Measurements from ENCODE around the gene TARBP1. TPM values are rescaled to one million over a fixed set of nuclear protein-coding genes. Genes with fewer than 3 reads are reported as not detected.
A peak's percentile ranks its signal among the peaks of the same experiment; 100 is the strongest.
"Not testable (repeated sequence)": the region's sequence is repeated elsewhere in the genome, so short reads cannot be mapped to it uniquely, and the experiment has no call there.

TARBP1 gene
- total and polyA plus RNA-seq, 5 donors, result 10.7 to 12.0 (median 11.2) TPM

GRCh38 chr1:234386122-234386521 lies 92.9 kb downstream of the TARBP1 start:
- 96% methylated on average over 6 of the region's 6 CpGs for WGBS
- intact Hi-C loops (cut with DNase I), result no loop called here
- H3K4me3 ChIP-seq (ENCODE audit: low read length), result no peak overlapping the region
- H3K27ac ChIP-seq (ENCODE audit: low read length), result no peak overlapping the region
- no peak for ATAC-seq
- no peaks in the 10 kb centered on the region for H3K4me1 ChIP-seq (ENCODE audit: control insufficient read depth, insufficient read depth, low read length)
- no peaks in the 10 kb centered on the region for H3K27me3 ChIP-seq (ENCODE audit: control insufficient read depth, insufficient read depth)
- H3K9me3 ChIP-seq (ENCODE audit: control insufficient read depth, low read length), result no peaks in the 10 kb centered on the region
- DNase-seq, result no peak

GRCh38 chr1:234381699-234382555 lies 97.1 kb downstream of the TARBP1 start:
- DNase-seq (no peak), ATAC-seq (no peak)
- H3K27me3 ChIP-seq (ENCODE audit: control insufficient read depth, insufficient read depth), result no peaks in the 10 kb centered on the region
- H3K4me3 ChIP-seq (ENCODE audit: low read length), result no peak overlapping the region
- intact Hi-C loops (cut with DNase I), result no loop called here
- H3K9me3 ChIP-seq (ENCODE audit: control insufficient read depth, low read length), result no peaks in the 10 kb centered on the region
- WGBS, result 90% methylated on average over 10 of the region's 10 CpGs
- H3K4me1 ChIP-seq (ENCODE audit: control insufficient read depth, insufficient read depth, low read length), result peaks cover 2% of the 10 kb centered on the region
- no peak overlapping the region for H3K27ac ChIP-seq (ENCODE audit: low read length)

DNA sequence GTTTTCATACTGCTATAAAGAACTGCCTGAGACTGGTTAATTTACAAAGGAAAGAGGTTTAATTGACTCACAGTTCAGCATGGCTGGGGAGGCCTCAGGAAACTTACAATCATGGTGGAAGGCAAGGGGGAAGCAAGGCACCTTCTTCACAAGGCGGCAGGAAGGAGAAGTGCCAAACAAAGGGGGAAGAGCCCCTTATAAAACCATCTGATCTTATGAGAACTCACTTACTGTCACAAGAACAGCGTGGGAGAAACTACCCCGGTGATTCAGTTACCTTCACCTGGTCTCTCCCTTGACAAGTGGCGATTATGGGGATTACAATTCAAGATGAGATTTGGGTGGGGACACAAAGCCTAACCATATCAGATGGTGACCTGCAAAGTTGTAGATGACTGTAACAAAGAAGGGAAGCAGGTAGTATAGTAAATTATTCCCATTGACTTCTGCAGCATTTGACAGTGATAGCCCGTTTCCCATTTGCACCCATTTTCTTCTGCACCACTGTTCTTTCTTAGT lies 99.3 kb downstream of the TARBP1 start:
- H3K4me3 ChIP-seq (ENCODE audit: low read length); H3K4me1 ChIP-seq (ENCODE audit: control insufficient read depth, insufficient read depth, low read length); H3K27me3 ChIP-seq (ENCODE audit: control insufficient read depth, insufficient read depth); H3K27ac ChIP-seq (ENCODE audit: low read length); intact Hi-C loops (cut with DNase I); H3K9me3 ChIP-seq (ENCODE audit: control insufficient read depth, low read length); DNase-seq; ATAC-seq: not testable (repeated sequence)
- WGBS, result 87% methylated on average over 5 of the region's 5 CpGs

DNA sequence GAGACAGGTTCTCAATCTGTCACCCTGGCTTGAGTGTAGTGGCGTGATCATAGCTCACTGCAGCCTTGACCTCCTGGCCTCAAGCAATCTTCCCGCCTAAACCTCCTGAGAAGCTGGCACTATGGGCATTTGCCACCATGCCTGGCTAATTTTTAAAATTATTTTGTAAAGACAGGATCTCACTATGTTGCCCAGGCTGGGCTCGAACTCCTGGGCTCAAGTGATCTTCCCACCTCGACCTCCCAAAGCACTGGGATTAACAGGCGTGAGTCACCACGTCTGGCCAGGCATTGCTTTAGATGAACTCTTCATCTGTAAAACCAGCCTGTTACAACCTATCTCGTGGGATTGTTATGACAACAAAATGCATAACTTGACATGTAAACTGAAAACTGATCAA lies 103.3 kb downstream of the TARBP1 start:
- intact Hi-C loops (cut with DNase I), result no loop called here
- 93% methylated on average over 7 of the region's 7 CpGs for WGBS
- H3K4me1 ChIP-seq (ENCODE audit: control insufficient read depth, insufficient read depth, low read length), result peaks cover 2% of the 10 kb centered on the region
- no peak overlapping the region for H3K4me3 ChIP-seq (ENCODE audit: low read length)
- no peak overlapping the region for H3K27ac ChIP-seq (ENCODE audit: low read length)
- H3K27me3 ChIP-seq (ENCODE audit: control insufficient read depth, insufficient read depth), result no peaks in the 10 kb centered on the region
- no peaks in the 10 kb centered on the region for H3K9me3 ChIP-seq (ENCODE audit: control insufficient read depth, low read length)
- no peak for DNase-seq
- no peak for ATAC-seq

DNA sequence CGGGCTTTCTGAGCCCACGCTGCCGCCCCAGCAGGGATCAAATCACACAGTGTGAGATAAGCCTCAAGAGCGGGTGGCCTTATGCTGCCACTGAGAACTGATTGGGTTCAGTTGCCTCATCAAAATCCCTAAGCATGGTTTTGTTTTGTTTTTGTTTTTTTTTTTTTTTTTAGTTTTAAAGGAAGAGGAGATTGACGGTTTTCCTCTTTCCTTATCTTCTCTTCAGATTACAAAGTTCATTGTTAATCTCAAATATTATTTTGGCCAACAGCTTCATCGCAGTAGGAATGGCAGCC lies 105.1 kb downstream of the TARBP1 start:
- H3K4me3 ChIP-seq (ENCODE audit: low read length), result peak overlapping the region; percentile 99
- H3K9me3 ChIP-seq (ENCODE audit: control insufficient read depth, low read length), result no peaks in the 10 kb centered on the region
- H3K27me3 ChIP-seq (ENCODE audit: control insufficient read depth, insufficient read depth), result no peaks in the 10 kb centered on the region
- peak overlapping the region; percentile 95 for H3K27ac ChIP-seq (ENCODE audit: low read length)
- intact Hi-C loops (cut with DNase I), result no loop called here
- 2% methylated on average over 6 of the region's 6 CpGs for WGBS
- no peaks in the 10 kb centered on the region for H3K4me1 ChIP-seq (ENCODE audit: control insufficient read depth, insufficient read depth, low read length)
- no peak for DNase-seq
- peak; percentile 65 to 66 for ATAC-seq

DNA sequence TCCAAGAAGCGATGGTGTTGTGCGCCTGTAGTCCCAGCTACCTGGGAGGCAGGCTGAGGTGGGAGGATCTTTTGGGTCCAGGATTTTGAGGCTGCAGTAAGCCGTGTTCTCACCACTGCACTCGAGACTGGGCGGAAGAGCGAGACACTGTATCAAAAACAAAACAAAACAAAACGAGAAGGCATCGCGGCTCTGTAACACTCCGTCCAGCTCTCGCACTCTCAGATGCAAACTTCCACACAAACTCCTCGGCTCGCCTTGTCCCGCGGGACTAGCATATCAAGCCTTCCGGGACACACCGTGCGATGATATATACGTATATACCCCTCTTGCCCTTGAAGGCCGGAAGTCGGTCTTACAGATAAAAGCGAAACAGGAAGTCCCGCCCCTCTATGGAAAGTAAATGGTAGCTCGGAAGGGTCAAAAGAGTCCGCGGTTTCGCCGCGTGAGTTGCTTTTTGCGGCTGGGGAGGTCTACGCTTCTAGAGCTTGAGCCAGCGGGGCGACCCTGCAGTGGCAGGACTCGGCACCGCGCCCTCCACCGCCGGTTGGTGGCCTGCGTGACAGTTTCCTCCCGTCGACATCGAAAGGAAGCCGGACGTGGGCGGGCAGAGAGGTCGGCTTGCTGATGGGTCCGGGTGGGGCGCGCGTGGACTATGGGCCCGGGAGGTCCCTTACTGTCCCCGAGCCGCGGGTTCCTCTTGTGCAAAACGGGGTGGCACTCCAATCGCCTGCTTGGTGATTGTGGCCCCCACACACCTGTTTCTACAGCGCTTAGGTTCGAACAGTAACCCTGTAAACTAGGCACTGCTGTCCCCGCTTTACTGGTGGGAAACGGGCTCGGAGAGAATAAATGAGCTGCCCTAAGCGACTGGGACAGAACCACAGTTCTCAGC lies 105.7 kb downstream of the TARBP1 start, which contains the start of gene COA6:
COA6 (plus strand) TSS at position 393 of the 895 bp plus-strand sequence; CDS start at position 404, 11 bp downstream.
- DNase-seq, result peak; percentile 92 to 96 (median 95)
- Histone ChIP-seq H3K4me3 (ENCODE audit: low read length) (peak within 1 kb of the TSS; percentile 99), H3K9me3 (ENCODE audit: control insufficient read depth, low read length) (no peaks in the 10 kb centered on the region), H3K27me3 (ENCODE audit: control insufficient read depth, insufficient read depth) (no peaks in the 10 kb centered on the region), H3K27ac (ENCODE audit: low read length) (peak within 1 kb of the TSS; percentile 95), H3K4me1 (ENCODE audit: control insufficient read depth, insufficient read depth, low read length) (no peaks in the 10 kb centered on the region)
- under 1% methylated on average over 62 of the region's 62 CpGs for WGBS
- ATAC-seq, result peak; percentile 97 to 98
- intact Hi-C loops (cut with DNase I), result no loop called here

DNA sequence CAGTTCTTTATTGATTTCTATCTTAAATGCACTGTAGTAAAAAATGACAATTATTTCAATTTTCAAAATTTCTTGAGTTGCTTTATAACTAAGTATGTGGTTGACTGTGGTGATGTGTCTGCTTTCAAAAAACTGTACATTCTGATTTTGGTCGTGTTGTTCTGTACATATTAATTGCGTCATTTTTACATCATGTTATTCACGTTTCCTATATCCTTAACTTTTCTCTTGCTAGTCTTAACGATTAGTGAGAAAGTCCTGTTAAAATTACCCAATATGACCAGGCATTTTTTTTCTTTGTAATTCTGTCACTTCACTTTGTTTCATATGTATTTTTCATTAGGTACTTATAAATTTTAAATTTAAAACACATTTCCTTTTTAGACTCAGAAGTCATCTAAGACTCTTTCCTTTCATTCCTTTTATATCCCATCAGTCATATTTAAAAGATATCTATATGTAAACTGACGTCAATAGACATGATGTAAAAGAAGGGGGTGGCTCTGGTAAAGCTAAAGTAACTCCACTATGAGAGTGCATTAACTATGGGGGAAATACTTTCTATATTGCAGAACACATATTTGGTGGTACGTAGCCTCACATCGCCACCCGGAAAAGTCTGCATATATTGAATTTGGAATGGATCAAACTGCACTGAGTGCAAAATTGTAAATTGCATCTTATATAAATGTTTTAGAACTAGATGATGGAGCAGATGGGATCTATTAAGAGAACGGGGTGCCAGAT lies 106.8 kb downstream of the TARBP1 start:
- Histone ChIP-seq H3K9me3 (ENCODE audit: control insufficient read depth, low read length) (no peaks in the 10 kb centered on the region), H3K4me3 (ENCODE audit: low read length) (peak overlapping the region; percentile 99), H3K27me3 (ENCODE audit: control insufficient read depth, insufficient read depth) (no peaks in the 10 kb centered on the region), H3K4me1 (ENCODE audit: control insufficient read depth, insufficient read depth, low read length) (no peaks in the 10 kb centered on the region), H3K27ac (ENCODE audit: low read length) (no peak overlapping the region)
- no peak for DNase-seq
- no peak for ATAC-seq
- 57% methylated on average over 9 of the region's 9 CpGs for WGBS
- intact Hi-C loops (cut with DNase I), result no loop called here

DNA sequence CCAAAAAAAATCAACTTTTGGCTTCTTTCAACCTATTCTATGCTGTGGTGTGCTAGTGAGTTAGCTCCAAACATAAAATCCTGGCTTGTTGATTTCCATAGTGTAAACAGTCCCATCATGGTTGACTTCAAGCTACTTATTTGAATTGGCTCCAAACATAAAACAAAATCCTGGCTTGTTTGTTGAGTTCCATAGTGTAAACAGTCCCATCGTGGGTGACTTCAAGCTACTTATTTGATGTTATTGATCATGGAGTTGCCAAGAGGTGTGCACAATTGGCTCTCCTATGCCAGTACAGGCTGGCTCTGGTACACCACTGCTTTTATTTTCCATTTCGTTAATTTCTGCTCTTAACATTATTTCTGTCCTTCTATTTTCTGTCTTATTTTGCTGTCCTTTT lies 107.6 kb downstream of the TARBP1 start:
- H3K27me3 ChIP-seq (ENCODE audit: control insufficient read depth, insufficient read depth), result no peaks in the 10 kb centered on the region
- H3K4me1 ChIP-seq (ENCODE audit: control insufficient read depth, insufficient read depth, low read length), result no peaks in the 10 kb centered on the region
- ATAC-seq (no peak), DNase-seq (no peak)
- H3K9me3 ChIP-seq (ENCODE audit: control insufficient read depth, low read length), result no peaks in the 10 kb centered on the region
- no peak overlapping the region for H3K4me3 ChIP-seq (ENCODE audit: low read length)
- intact Hi-C loops (cut with DNase I), result no loop called here
- 73% methylated on average over 2 of the region's 2 CpGs for WGBS
- no peak overlapping the region for H3K27ac ChIP-seq (ENCODE audit: low read length)

GRCh38 chr1:234369784-234370183 lies 109.2 kb downstream of the TARBP1 start:
- no peak overlapping the region for H3K4me3 ChIP-seq (ENCODE audit: low read length)
- H3K4me1 ChIP-seq (ENCODE audit: control insufficient read depth, insufficient read depth, low read length), result no peaks in the 10 kb centered on the region
- no peak overlapping the region for H3K27ac ChIP-seq (ENCODE audit: low read length)
- no peaks in the 10 kb centered on the region for H3K9me3 ChIP-seq (ENCODE audit: control insufficient read depth, low read length)
- 83% methylated on average over 1 of the region's 1 CpG for WGBS
- ATAC-seq, result no peak
- DNase-seq, result no peak
- H3K27me3 ChIP-seq (ENCODE audit: control insufficient read depth, insufficient read depth), result no peaks in the 10 kb centered on the region
- intact Hi-C loops (cut with DNase I), result no loop called here

GRCh38 chr1:234369033-234369430 lies 109.9 kb downstream of the TARBP1 start:
- DNase-seq (no peak), ATAC-seq (no peak)
- no peaks in the 10 kb centered on the region for H3K9me3 ChIP-seq (ENCODE audit: control insufficient read depth, low read length)
- H3K27me3 ChIP-seq (ENCODE audit: control insufficient read depth, insufficient read depth), result no peaks in the 10 kb centered on the region
- H3K27ac ChIP-seq (ENCODE audit: low read length), result no peak overlapping the region
- intact Hi-C loops (cut with DNase I), result no loop called here
- H3K4me1 ChIP-seq (ENCODE audit: control insufficient read depth, insufficient read depth, low read length), result no peaks in the 10 kb centered on the region
- H3K4me3 ChIP-seq (ENCODE audit: low read length), result no peak overlapping the region
- WGBS, result 86% methylated on average over 3 of the region's 3 CpGs
